Activated CD8-positive, alpha-beta T cell treated with anti-CD3 and anti-CD28 coated beads for 36 hours (primary cell): ENCODE data around the gene SLC25A44. TPM values are rescaled to one million over a fixed set of nuclear protein-coding genes. Genes with fewer than 3 reads are reported as not detected.

ENCODE experiments used
- ATAC-seq: fragments of 200-7000 bp; cut with Tn5 transposase; one replicate; pipeline ENCODE4 v1.10.0; 2021; ENCODE audit warnings: mild to moderate bottlenecking, moderate library complexity
- CTCF ChIA-PET: fragments of 350-600 bp; sonication (Branson Sonifier 250); formaldehyde crosslinking; loops from one replicate; lab custom pipeline; 2021; ENCODE audit warnings: antibody characterized with exemption; lab: Charles Lee
- POLR2A ChIA-PET: fragments of 350-600 bp; sonication (Branson Sonifier 250); formaldehyde crosslinking; loops from one replicate; lab custom pipeline; 2021; ENCODE audit warnings: antibody characterized with exemption; lab: Charles Lee
- DNase-seq: peaks from one replicate; pipeline ENCODE4 v3.0.0-alpha.2; 2020
- H3K27ac Mint-ChIP-seq: one replicate; pipeline ENCODE4 v1.8.0; 2021; ENCODE audit warnings: mild to moderate bottlenecking, mixed read lengths
- H3K27me3 Mint-ChIP-seq: one replicate; pipeline ENCODE4 v1.8.0; 2021; ENCODE audit warnings: mixed read lengths
- H3K36me3 Mint-ChIP-seq: one replicate; pipeline ENCODE4 v1.8.0; 2021; ENCODE audit warnings: low read depth, mixed read lengths
- H3K4me1 Mint-ChIP-seq: one replicate; pipeline ENCODE4 v1.8.0; 2021; ENCODE audit warnings: low read depth, mixed read lengths
- H3K4me3 Mint-ChIP-seq: one replicate; pipeline ENCODE4 v1.8.0; 2021; ENCODE audit warnings: mild to moderate bottlenecking, moderate library complexity, mixed read lengths
- H3K9me3 Mint-ChIP-seq: one replicate; pipeline ENCODE4 v1.8.0; 2021; ENCODE audit warnings: mixed read lengths
- intact Hi-C: fragments of 100-400 bp; cut with micrococcal nuclease; formaldehyde crosslinking; loops from one replicate; pipeline ENCODE4 v1.10.0; 2022
- total RNA-seq, 2 experiments: library from RNA; stranded (reverse); gene quantifications; one replicate each; pipeline ENCODE4 v1.2.3, GENCODE V29; 2021
- TF ChIP-seq, protein P1 (sequence below): fragments of 200-600 bp; IDR thresholded peaks from one replicate; pipeline ENCODE4 v1.8.0; 2022; ENCODE audit warnings: antibody characterized with exemption, mild to moderate bottlenecking

Gene SLC25A44
- total RNA-seq, 2 experiments from 2014 or later = 41.9 to 43.0 TPM

DNA sequence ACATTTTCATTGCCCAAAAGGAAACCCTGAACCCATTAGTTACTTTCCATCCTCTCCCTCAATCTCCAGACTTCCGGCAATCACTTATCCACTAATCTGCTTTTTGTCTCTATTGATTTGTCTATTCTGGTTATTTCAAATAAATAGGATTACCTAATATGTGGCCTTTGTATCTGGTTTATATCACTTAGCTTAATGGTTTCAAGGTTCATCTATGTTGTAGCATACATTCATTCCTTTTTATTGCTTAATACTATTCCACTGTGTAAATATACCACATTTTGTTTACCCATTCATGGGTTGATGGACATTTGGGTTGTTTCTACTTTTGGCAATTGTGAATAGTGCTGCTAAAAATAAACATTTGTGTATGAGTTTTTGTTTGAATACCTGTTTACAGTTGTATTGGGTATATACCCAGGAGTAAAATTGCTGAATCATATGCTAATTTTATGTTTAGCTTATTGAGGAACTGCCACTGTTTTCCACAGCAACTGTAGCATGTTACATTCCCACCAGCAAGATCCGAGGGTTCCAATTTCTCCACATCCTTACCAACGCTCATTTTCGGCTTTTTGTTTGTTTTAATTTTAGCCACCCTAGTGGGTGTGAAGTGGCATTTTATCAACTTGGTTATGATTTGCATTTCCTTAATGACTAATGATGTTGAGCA lies 2.5 kb upstream of the SLC25A44 start:
- Mint-ChIP-seq H3K27me3 (no peaks in the 10 kb centered on the region), H3K27ac (no peak overlapping the region), H3K9me3 (peaks cover 6% of the 10 kb centered on the region), H3K36me3 (peaks cover 23% of the 10 kb centered on the region), H3K4me1 (peaks cover 36% of the 10 kb centered on the region), H3K4me3 (no peak overlapping the region)
- no peak for ATAC-seq
- CTCF ChIA-PET = interaction anchor here (1.0 kb wide), 1 partner anchor 33 kb away, joined by 3 read pairs; no protein-coding TSS in a partner anchor
- POLR2A ChIA-PET = interaction anchor here (1.7 kb wide), 1 partner anchor 14 kb away, joined by 4 read pairs; no protein-coding TSS in a partner anchor
- DNase-seq = no peak
- intact Hi-C loops = no loop called here
- TF ChIP-seq, protein P1, sequence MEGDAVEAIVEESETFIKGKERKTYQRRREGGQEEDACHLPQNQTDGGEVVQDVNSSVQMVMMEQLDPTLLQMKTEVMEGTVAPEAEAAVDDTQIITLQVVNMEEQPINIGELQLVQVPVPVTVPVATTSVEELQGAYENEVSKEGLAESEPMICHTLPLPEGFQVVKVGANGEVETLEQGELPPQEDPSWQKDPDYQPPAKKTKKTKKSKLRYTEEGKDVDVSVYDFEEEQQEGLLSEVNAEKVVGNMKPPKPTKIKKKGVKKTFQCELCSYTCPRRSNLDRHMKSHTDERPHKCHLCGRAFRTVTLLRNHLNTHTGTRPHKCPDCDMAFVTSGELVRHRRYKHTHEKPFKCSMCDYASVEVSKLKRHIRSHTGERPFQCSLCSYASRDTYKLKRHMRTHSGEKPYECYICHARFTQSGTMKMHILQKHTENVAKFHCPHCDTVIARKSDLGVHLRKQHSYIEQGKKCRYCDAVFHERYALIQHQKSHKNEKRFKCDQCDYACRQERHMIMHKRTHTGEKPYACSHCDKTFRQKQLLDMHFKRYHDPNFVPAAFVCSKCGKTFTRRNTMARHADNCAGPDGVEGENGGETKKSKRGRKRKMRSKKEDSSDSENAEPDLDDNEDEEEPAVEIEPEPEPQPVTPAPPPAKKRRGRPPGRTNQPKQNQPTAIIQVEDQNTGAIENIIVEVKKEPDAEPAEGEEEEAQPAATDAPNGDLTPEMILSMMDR = no peak

DNA sequence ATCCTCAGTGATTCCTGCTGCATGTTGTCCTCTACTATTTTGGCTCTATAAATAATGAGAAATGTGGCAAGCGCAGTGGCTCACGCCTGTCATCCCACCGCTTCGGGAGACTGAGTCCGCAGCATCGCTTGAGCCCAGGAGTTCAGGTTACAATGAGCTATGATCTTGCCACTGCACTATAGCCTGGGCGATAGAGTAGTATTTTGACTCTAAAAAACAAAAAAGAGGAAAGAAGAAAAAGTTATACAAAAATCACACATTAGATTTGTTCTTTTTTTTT lies 756 bp upstream of the SLC25A44 start:
- H3K4me3 Mint-ChIP-seq = no peak overlapping the region
- H3K36me3 Mint-ChIP-seq = peaks cover 35% of the 10 kb centered on the region
- ATAC-seq (no peak), DNase-seq (no peak)
- TF ChIP-seq, protein P1 = no peak
- H3K27me3 Mint-ChIP-seq = no peaks in the 10 kb centered on the region
- ChIA-PET CTCF (interaction anchor here (0.6 to 2.4 kb wide), 5 partner anchors 20 to 127 kb away, joined by 3 to 16 read pairs (median 3); no protein-coding TSS in a partner anchor), POLR2A (interaction anchor here (1.1 to 12.8 kb wide), 5 partner anchors 10 to 45 kb away, joined by 4 to 177 read pairs (median 7); partner anchors contain the start of gene PMF1)
- peaks cover 52% of the 10 kb centered on the region for H3K4me1 Mint-ChIP-seq
- intact Hi-C loops = loop anchor here (2.0 kb wide), 1 partner anchor 26 kb away; no protein-coding TSS in a partner anchor
- H3K27ac Mint-ChIP-seq = peak overlapping the region; percentile 97
- peaks cover 1% of the 10 kb centered on the region for H3K9me3 Mint-ChIP-seq

DNA sequence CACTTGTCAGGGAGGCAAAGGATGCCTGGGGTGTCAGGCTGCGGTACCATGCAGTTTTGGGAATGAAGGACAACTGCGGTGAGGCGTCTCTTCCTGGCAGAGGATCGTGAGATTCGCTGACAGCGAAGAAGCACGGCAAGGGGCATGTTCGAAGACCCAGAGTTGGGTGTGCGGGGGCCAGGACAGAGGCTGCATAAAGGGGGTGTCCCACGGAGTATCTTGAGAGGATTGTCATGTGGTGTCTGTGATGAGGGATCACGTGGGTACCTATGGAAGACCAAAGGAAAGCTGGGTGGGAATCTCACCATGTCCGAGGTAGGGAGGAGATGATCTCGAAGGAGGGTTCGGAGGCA lies 372 bp downstream of the SLC25A44 start:
- TF ChIP-seq, protein P1 = no peak
- Mint-ChIP-seq H3K27ac (peak overlapping the region; percentile 97), H3K9me3 (peaks cover 1% of the 10 kb centered on the region), H3K4me1 (peaks cover 63% of the 10 kb centered on the region), H3K4me3 (no peak overlapping the region), H3K27me3 (no peaks in the 10 kb centered on the region), H3K36me3 (peaks cover 43% of the 10 kb centered on the region)
- ChIA-PET CTCF (interaction anchor here (0.9 to 2.4 kb wide), 8 partner anchors 19 to 128 kb away, joined by 3 to 16 read pairs (median 4); partner anchors contain the start of gene PMF1), POLR2A (interaction anchor here (0.6 to 12.8 kb wide), 10 partner anchors 9 to 217 kb away, joined by 3 to 177 read pairs (median 4); partner anchors contain the start of genes CCT3, PMF1 and TSACC)
- ATAC-seq (no peak), DNase-seq (peak; percentile 23)
- intact Hi-C loops = no loop called here

DNA sequence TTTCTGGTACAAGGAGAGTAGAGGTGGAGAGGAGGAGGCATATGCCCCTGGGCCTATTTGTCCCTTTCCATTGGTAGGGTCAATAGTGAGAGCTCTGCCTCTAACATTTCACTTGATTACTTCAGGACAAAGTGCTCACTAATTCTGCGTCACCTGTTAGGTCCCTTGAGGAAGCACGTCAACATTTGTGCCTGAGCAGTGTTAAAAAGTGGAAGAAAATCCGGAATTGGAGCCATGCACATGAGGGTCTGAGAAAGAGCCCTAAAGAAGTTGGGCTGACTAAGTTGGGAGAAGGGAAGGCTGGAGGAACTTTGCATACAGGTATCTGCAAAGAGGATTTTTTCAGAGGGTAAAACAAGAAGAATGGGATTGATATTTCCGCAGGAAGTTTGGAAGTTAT lies 1.9 kb downstream of the SLC25A44 start:
- ChIA-PET CTCF (interaction anchor here (1.5 to 4.7 kb wide), 2 partner anchors 29 to 99 kb away, joined by 3 to 57 read pairs; no protein-coding TSS in a partner anchor), POLR2A (interaction anchor here (1.4 to 12.8 kb wide), 3 partner anchors 16 to 35 kb away, joined by 3 to 177 read pairs (median 4); partner anchors contain the start of gene PMF1)
- DNase-seq (no peak), ATAC-seq (no peak)
- Mint-ChIP-seq H3K9me3 (no peaks in the 10 kb centered on the region), H3K4me1 (peaks cover 77% of the 10 kb centered on the region), H3K27me3 (no peaks in the 10 kb centered on the region), H3K4me3 (no peak overlapping the region), H3K36me3 (peaks cover 56% of the 10 kb centered on the region), H3K27ac (no peak overlapping the region)
- intact Hi-C loops = no loop called here
- TF ChIP-seq, protein P1 = no peak

DNA sequence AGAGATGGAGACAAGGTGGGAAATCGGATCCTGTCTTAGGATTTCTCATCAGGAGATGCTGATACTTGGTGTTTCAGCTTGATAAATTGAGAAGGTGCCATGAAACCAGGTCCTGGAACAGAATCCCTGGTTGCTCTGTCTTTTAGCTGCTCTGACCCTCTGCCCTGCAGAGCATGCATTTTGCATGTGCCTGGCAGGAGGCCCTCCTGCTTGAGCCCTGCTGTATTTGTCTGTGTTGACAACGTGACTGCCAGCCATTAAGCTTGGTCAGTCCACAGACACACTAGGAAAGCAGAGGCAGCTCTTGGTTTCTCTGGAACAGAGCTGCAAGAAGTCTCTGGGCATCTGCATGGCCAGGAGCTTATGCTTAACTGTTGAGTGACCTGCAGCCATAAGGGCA lies 2.5 kb downstream of the SLC25A44 start:
- ChIA-PET CTCF (interaction anchor here (1.7 to 4.7 kb wide), 3 partner anchors 16 to 50 kb away, joined by 6 to 57 read pairs (median 7); partner anchors contain the start of gene PMF1), POLR2A (interaction anchor here (0.9 to 12.8 kb wide), 4 partner anchors 9 to 79 kb away, joined by 3 to 177 read pairs (median 34); partner anchors contain the start of gene PMF1)
- no peak overlapping the region for H3K4me3 Mint-ChIP-seq
- H3K36me3 Mint-ChIP-seq = peaks cover 56% of the 10 kb centered on the region
- no peak for ATAC-seq
- intact Hi-C loops = no loop called here
- TF ChIP-seq, protein P1 = no peak
- H3K9me3 Mint-ChIP-seq = no peaks in the 10 kb centered on the region
- no peak overlapping the region for H3K27ac Mint-ChIP-seq
- no peak for DNase-seq
- peaks cover 77% of the 10 kb centered on the region for H3K4me1 Mint-ChIP-seq
- H3K27me3 Mint-ChIP-seq = no peaks in the 10 kb centered on the region
